Uterus (tissue), 2 donors: ENCODE measurements around the gene RNF128.

Source experiments
- CTCF ChIP-seq, 4 experiments: fragments of 200-600 bp in 2 of 4; fragments of 450-650 bp in 2 of 4; sonication (generic) in 2 of 4; IDR thresholded peaks; one replicate each; pipeline ENCODE4 v1.5.1; 2016 to 2019; ENCODE audit warnings: antibody characterized with exemption in 4 of 4, mild to moderate bottlenecking in 2 of 4, moderate library complexity in 1 of 4
- POLR2A ChIP-seq, 2 donors: fragments of 450-650 bp; IDR thresholded peaks; one replicate each; pipeline ENCODE4 v1.6.1; 2016; ENCODE audit warnings: antibody characterized with exemption in 2 of 2, mild to moderate bottlenecking in 1 of 2, moderate library complexity in 1 of 2

- no peak for TF ChIP-seq CTCF (IDR thresholded peaks at IDR 0.05)
- no peak for TF ChIP-seq POLR2A (IDR thresholded peaks at IDR 0.05)
Measured at GRCh38 chrX:106780264-106780663, 53.8 kb downstream of the RNF128 start.
